Spleen (tissue), 13 donors: Measurements from ENCODE around the gene SPECC1. TPM values are rescaled to one million over a fixed set of nuclear protein-coding genes. Genes with fewer than 3 reads are reported as not detected.
"Not testable (repeated sequence)": the region's sequence is repeated elsewhere in the genome, so short reads cannot be mapped to it uniquely, and the experiment has no call there.

Experiments used
- DNase-seq: peaks from one replicate; pipeline ENCODE4 v3.0.0-alpha.2; 2020
- H3K27ac ChIP-seq, 8 donors: fragments of 200-600 bp; sonication (generic) in 7 of 8; 1 replicate in 4 of 8; 2 replicates in 4 of 8; pipeline versions ENCODE4 v1.5.0 to v1.8.0; 2016 to 2021; ENCODE audit warnings: inconsistent platforms in 4 of 8, mild to moderate bottlenecking in 4 of 8, moderate library complexity in 1 of 8
- H3K27me3 ChIP-seq, 7 donors: fragments of 200-600 bp; sonication (generic) in 6 of 7; replicated peaks in 1 of 7; 1 replicate in 4 of 7; 2 replicates in 3 of 7; pipeline versions ENCODE4 v1.5.0 to v1.8.0; 2016 to 2021; ENCODE audit warnings: inconsistent platforms in 3 of 7, mild to moderate bottlenecking in 1 of 7
- H3K36me3 ChIP-seq, 6 donors: fragments of 200-600 bp; sonication (generic) in 5 of 6; 1 replicate in 4 of 6; 2 replicates in 2 of 6; pipeline versions ENCODE4 v1.5.0 to v1.8.0; 2016 to 2021; ENCODE audit warnings: inconsistent platforms in 2 of 6
- H3K4me1 ChIP-seq, 6 donors: fragments of 200-600 bp; sonication (generic) in 5 of 6; 1 replicate in 3 of 6; 2 replicates in 3 of 6; pipeline versions ENCODE4 v1.5.0 to v1.8.0; 2016 to 2021; ENCODE audit warnings: inconsistent platforms in 3 of 6
- H3K4me3 ChIP-seq, 8 donors: fragments of 200-600 bp; sonication (generic) in 7 of 8; 1 replicate in 4 of 8; 2 replicates in 4 of 8; pipeline versions ENCODE4 v1.5.0 to v1.8.0; 2016 to 2021; ENCODE audit warnings: inconsistent platforms in 4 of 8, mild to moderate bottlenecking in 4 of 8, moderate library complexity in 2 of 8
- H3K9me3 ChIP-seq, 8 donors: fragments of 200-600 bp; sonication (generic) in 7 of 8; 1 replicate in 4 of 8; 2 replicates in 4 of 8; pipeline versions ENCODE4 v1.5.0 to v1.8.0; 2016 to 2021; ENCODE audit warnings: inconsistent platforms in 4 of 8
- POLR2A ChIP-seq, 3 donors: fragments of 450-650 bp; IDR thresholded peaks; one replicate each; pipeline ENCODE4 v1.5.1; 2017; ENCODE audit warnings: antibody characterized with exemption in 3 of 3, mild to moderate bottlenecking in 1 of 3
- POLR2AphosphoS5 ChIP-seq, 3 donors: sonication (generic); formaldehyde crosslinking; IDR thresholded peaks; one replicate each; pipeline ENCODE4 v1.5.1; 2017; ENCODE audit warnings: antibody characterized with exemption in 3 of 3
- WGBS, 5 donors: extraction: QIAGEN DNeasy Blood & Tissue Kit in 3 of 5; methylation state at CpG; one replicate each; pipeline versions ENCODE4 v1.1.5 to v1.1.7; 2013 to 2018; 5-methylcytosine and 5-hydroxymethylcytosine counted together
- intact Hi-C: fragments of 100-400 bp; cut with DNase I; formaldehyde crosslinking; loops from one replicate; pipeline ENCODE4 v1.15.0; 2023; ENCODE audit warnings: low total_unique reads
- long read RNA-seq, 2 donors: transcript quantifications; one replicate each; lab custom pipeline, GENCODE V29; 2026
- polyA plus RNA-seq, 3 donors: library from polyadenylated mRNA; stranded (reverse); fragments of 200-250 nt; gene quantifications; one replicate each; pipeline ENCODE4 v1.2.1, GENCODE V29; 2013
- total RNA-seq, 7 donors: library from RNA; depleted of rRNA in 3 of 7; stranded (reverse); fragments of >200 nt in 3 of 7; fragmentation: NEBNext Ultra II Directional in 4 of 7; extraction: Animal tissue kit (Norgen Biotek cat#: 25700) in 4 of 7; gene quantifications; one replicate each; pipeline versions ENCODE4 v1.1.0 to v1.2.1, GENCODE V29; 2016 to 2021
- TF ChIP-seq, protein P1 (sequence below), 11 experiments: fragments of 200-600 bp in 7 of 11; fragments of 450-650 bp in 4 of 11; sonication (generic) in 4 of 11; IDR thresholded peaks in 8 of 11; conservative IDR thresholded peaks in 3 of 11; 1 replicate in 7 of 11; 2 replicates in 4 of 11; pipeline versions ENCODE4 v1.4.0 to v1.8.0; 2016 to 2021; ENCODE audit warnings: antibody characterized with exemption in 11 of 11, inconsistent platforms in 4 of 11, mild to moderate bottlenecking in 1 of 11
- donor health status: healthy with polysubstance abuse.
- donor health status: DM: no; HTN: no; CAD: no; lungs with moderate emphysema.
- donor health status: DM: no; HTN: no; CAD: no.
- donor health status: Bipolar disorder and iron deficiency.
- donor health status: healthy.
- donor health status: DM: no; HTN: no; CAD: no.
- donor health status: DM: yes; HTN: yes; CAD: no.

Gene SPECC1
- total RNA-seq (100 to 1,000 TPM in 2 of 7 donors, 10 to 100 TPM in 5; 66.4 to 129 (median 92.7) TPM), polyA plus RNA-seq (10 to 100 TPM in 1 of 3 donors, 1 to 10 TPM in 2; 7.4 to 20.9 (median 8.5) TPM)
- long read RNA-seq, donor 1, partial matches to known transcripts = 0 of 2 reads
- long read RNA-seq, donor 1, other reads (novel, unspliced or antisense) = 0 of 2 reads
- long read RNA-seq, donor 2, full-length matches to known transcripts = 1 of 1 reads
- long read RNA-seq, donor 2, partial matches to known transcripts = 0 of 1 reads
- long read RNA-seq, donor 2, other reads (novel, unspliced or antisense) = 0 of 1 reads

DNA sequence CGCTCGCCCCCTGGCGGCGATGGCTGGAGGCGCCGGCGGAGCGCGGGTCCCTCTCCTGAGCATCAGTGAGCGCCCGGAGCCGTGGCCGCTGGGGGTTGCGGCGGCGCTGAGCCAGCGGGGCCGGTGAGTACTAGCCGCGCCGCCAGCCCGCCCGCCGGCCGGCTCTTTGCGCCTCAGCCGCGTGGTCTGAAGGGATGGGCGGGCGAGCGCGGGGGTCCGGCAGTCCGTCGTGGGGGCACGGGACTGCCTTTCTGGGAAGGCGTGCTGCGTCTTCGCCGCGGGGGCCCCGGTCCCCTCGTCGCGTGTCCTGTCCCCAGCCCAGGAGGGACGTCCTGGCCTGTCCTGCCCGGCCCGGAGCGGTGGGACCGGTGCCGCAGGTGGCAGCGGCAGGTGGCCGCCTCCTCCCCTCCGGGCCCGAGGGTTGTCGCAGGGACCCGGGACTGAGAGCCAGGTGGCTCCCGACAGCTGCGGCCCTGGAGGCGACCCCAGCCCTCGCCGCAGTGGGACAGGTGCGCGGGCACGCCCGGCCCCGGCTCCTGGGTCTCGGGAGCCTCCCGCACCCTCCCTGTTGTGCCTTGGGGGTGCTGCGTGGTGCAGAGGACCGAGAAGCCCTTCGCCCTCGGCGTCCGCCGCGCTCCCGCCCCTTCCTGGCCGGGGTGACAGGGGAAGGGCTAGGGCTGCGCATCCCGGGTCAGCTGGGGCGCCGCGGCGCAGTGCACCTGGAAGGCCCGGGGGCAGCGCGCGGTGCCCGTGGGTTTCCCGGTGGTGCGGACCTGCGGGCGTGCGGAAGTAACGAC, at the start of gene SPECC1:
TSS of gene SPECC1 (plus strand) at position 58 of the 797 bp plus-strand sequence. CDS start 87,293 bp downstream, outside the sequence.
- Histone ChIP-seq H3K4me1 (peaks cover 0 to 26% (median 22%) of the 10 kb centered on the region in 6 donors), H3K27ac (peak within 1 kb of the TSS in 6 of 8 donors; percentile 23 to 77 (median 66)), H3K36me3 (no peaks in the 10 kb centered on the region), H3K9me3 (no peaks in the 10 kb centered on the region), H3K4me3 (peak within 1 kb of the TSS; percentile 59 to 96 (median 72)), H3K27me3 (peaks cover 0 to 76% (median 26%) of the 10 kb centered on the region in 7 donors)
- intact Hi-C loops = no loop called here
- DNase-seq = peak; percentile 97
- TF ChIP-seq POLR2A (IDR thresholded peaks at IDR 0.05) (no peak), POLR2AphosphoS5 (IDR thresholded peaks at IDR 0.05) (peak; percentile 37 to 73 (median 50))
- TF ChIP-seq, protein P1, sequence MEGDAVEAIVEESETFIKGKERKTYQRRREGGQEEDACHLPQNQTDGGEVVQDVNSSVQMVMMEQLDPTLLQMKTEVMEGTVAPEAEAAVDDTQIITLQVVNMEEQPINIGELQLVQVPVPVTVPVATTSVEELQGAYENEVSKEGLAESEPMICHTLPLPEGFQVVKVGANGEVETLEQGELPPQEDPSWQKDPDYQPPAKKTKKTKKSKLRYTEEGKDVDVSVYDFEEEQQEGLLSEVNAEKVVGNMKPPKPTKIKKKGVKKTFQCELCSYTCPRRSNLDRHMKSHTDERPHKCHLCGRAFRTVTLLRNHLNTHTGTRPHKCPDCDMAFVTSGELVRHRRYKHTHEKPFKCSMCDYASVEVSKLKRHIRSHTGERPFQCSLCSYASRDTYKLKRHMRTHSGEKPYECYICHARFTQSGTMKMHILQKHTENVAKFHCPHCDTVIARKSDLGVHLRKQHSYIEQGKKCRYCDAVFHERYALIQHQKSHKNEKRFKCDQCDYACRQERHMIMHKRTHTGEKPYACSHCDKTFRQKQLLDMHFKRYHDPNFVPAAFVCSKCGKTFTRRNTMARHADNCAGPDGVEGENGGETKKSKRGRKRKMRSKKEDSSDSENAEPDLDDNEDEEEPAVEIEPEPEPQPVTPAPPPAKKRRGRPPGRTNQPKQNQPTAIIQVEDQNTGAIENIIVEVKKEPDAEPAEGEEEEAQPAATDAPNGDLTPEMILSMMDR (IDR thresholded peaks at IDR 0.05 in 8 of 11, conservative IDR thresholded peaks at IDR 0.05 in 3 of 11) = peak in 8 of 11 experiments; percentile 81 to 99 (median 99)
- WGBS, 5 donors = 0% methylated on average over 24 to 96 of the region's 96 CpGs

DNA sequence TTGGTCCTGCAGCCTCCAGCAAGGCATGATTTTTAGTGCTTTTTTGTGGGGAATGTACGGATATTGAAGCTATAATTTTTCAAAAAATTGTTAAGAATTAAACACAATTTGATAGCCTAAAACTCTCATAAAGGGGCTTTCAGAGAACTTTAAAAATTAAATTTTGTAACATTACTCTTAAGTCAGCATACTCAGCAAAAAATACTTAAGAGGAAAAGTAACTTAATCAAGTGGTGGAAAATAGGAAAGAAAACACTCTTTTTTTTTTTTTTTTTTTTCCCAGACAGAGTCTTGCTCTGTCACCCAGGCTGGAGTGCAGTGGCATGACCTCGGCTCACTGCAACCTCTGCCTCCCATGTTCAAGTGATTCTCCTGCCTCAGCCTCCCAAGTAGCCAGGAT, 46.2 kb upstream of the SPECC1 start:
- intact Hi-C loops, DNase-seq, H3K27me3 ChIP-seq, H3K9me3 ChIP-seq, H3K4me3 ChIP-seq, H3K27ac ChIP-seq: not testable (repeated sequence)
- Histone ChIP-seq H3K4me1 (peaks cover 0 to 65% (median 10%) of the 10 kb centered on the region in 6 donors), H3K36me3 (peaks cover 0 to 100% (median 57%) of the 10 kb centered on the region in 6 donors)
- 77 to 98% (median 87%) methylated on average over 2 of the region's 2 CpGs for WGBS, 5 donors

GRCh38 chr17:19973156-19973555, 36.0 kb upstream of the SPECC1 start:
- no peak for DNase-seq
- Histone ChIP-seq H3K4me3 (no peak overlapping the region), H3K9me3 (no peaks in the 10 kb centered on the region), H3K36me3 (peaks cover 0 to 77% (median 18%) of the 10 kb centered on the region in 6 donors), H3K27me3 (no peaks in the 10 kb centered on the region), H3K27ac (peak overlapping the region in 1 of 8 donors; percentile 1), H3K4me1 (peaks cover 12 to 94% (median 62%) of the 10 kb centered on the region in 6 donors)
- TF ChIP-seq POLR2AphosphoS5 (IDR thresholded peaks at IDR 0.05) = no peak
- WGBS, 5 donors = 89 to 92% (median 92%) methylated on average over 2 of the region's 2 CpGs
- intact Hi-C loops = no loop called here

- WGBS, 5 donors = 72 to 88% (median 83%) methylated on average over 3 of the region's 3 CpGs
- no peaks in the 10 kb centered on the region for H3K27me3 ChIP-seq
- H3K4me3 ChIP-seq = peak overlapping the region in 4 of 8 donors; percentile 94 to 100 (median 98)
- peaks cover 0 to 52% (median 7%) of the 10 kb centered on the region in 6 donors for H3K36me3 ChIP-seq
- peak overlapping the region in 2 of 8 donors; percentile 99 to 100 for H3K27ac ChIP-seq
- TF ChIP-seq POLR2AphosphoS5 (IDR thresholded peaks at IDR 0.05) (no peak), POLR2A (IDR thresholded peaks at IDR 0.05) (no peak)
- TF ChIP-seq, protein P1 (IDR thresholded peaks at IDR 0.05 in 8 of 11, conservative IDR thresholded peaks at IDR 0.05 in 3 of 11) = no peak
- intact Hi-C loops = no loop called here
- DNase-seq = no peak
- no peaks in the 10 kb centered on the region for H3K9me3 ChIP-seq
- H3K4me1 ChIP-seq = peaks cover 20 to 95% (median 76%) of the 10 kb centered on the region in 6 donors
Measured at GRCh38 chr17:19975601-19976000, 33.6 kb upstream of the SPECC1 start.
